OCI-LY7 (cell line): ENCODE data around the gene MS4A15. TPM values are rescaled to one million over a fixed set of nuclear protein-coding genes. Genes with fewer than 3 reads are reported as not detected.

Source experiments
- BruUV-seq: library from RNA; stranded (reverse); fragments of 400-500 nt; replicated peaks from 2 replicates; lab custom pipeline; 2021; lab: Mats Ljungman, UMichigan
- CTCF ChIA-PET: fragments of 300-600 bp; sonication (Branson Sonifier 250); formaldehyde crosslinking; loops from one replicate; lab custom pipeline; 2022; ENCODE audit warnings: antibody characterized with exemption; ENCODE audit not compliant: unreplicated experiment; lab: Charles Lee
- POLR2A ChIA-PET: fragments of 300-600 bp; sonication (Branson Sonifier 250); formaldehyde crosslinking; loops from one replicate; lab custom pipeline; 2022; ENCODE audit warnings: antibody characterized with exemption; lab: Charles Lee
- DNase-seq: peaks from one replicate; pipeline ENCODE4 v3.0.0-alpha.2; 2015; ENCODE audit warnings: low spot score
- H2AFZ ChIP-seq: fragments of 200-600 bp; sonication (generic), shearing (Covaris generic); 2 replicates; pipeline ENCODE4 v1.6.1; 2014; ENCODE audit warnings: mild to moderate bottlenecking, antibody characterized with exemption, low read length, moderate library complexity
- H3K27ac ChIP-seq: fragments of 200-600 bp; sonication (generic); 2 replicates; pipeline ENCODE4 v1.5.1; 2014; ENCODE audit warnings: mixed run types, low read depth, mild to moderate bottlenecking, moderate library complexity, low read length, inconsistent platforms; ENCODE audit not compliant: poor library complexity, severe bottlenecking
- H3K36me3 ChIP-seq: fragments of 200-600 bp; sonication (generic); 2 replicates; pipeline ENCODE4 v1.6.1; 2014; ENCODE audit warnings: mild to moderate bottlenecking, antibody characterized with exemption, low read length, moderate library complexity, mixed read lengths; ENCODE audit not compliant: insufficient read depth
- H3K4me1 ChIP-seq: fragments of 200-600 bp; sonication (generic); 2 replicates; pipeline ENCODE4 v1.5.1; 2014; ENCODE audit warnings: mild to moderate bottlenecking, low read length; ENCODE audit not compliant: insufficient read depth, poor library complexity, severe bottlenecking
- H3K4me2 ChIP-seq: fragments of 200-600 bp; sonication (generic); 2 replicates; pipeline ENCODE4 v1.6.1; 2014; ENCODE audit warnings: mild to moderate bottlenecking, low read length
- H3K4me3 ChIP-seq: fragments of 200-600 bp; sonication (generic); 2 replicates; pipeline ENCODE4 v1.5.1; 2014; ENCODE audit warnings: mild to moderate bottlenecking, low read depth, low read length; ENCODE audit not compliant: poor library complexity, severe bottlenecking
- H3K79me2 ChIP-seq: fragments of 200-600 bp; sonication (generic); 2 replicates; pipeline ENCODE4 v1.6.1; 2016; ENCODE audit warnings: low read depth, mild to moderate bottlenecking, low read length, moderate library complexity, mixed read lengths; ENCODE audit not compliant: insufficient read depth
- H3K9me2 ChIP-seq: fragments of 200-600 bp; sonication (generic); 2 replicates; pipeline ENCODE4 v1.6.1; 2016; ENCODE audit warnings: mild to moderate bottlenecking, low read length, mixed read lengths; ENCODE audit not compliant: insufficient read depth
- H3K9me3 ChIP-seq: fragments of 200-600 bp; sonication (generic); 2 replicates; pipeline ENCODE4 v1.6.1; 2014; ENCODE audit warnings: mild to moderate bottlenecking, mixed run types, low read length, mixed read lengths
- H4K20me1 ChIP-seq: fragments of 200-600 bp; sonication (generic); 2 replicates; pipeline ENCODE4 v1.6.1; 2014; ENCODE audit warnings: mild to moderate bottlenecking, antibody characterized with exemption, low read length, moderate library complexity, mixed read lengths; ENCODE audit not compliant: insufficient read depth
- CTCF ChIP-seq: fragments of 200-600 bp; sonication (generic); conservative IDR thresholded peaks from 2 replicates; pipeline ENCODE4 v1.5.1; 2014; ENCODE audit warnings: mild to moderate bottlenecking, antibody characterized with exemption, low read length, moderate library complexity, mixed read lengths
- EZH2phosphoT487 ChIP-seq: fragments of 200-600 bp; sonication (generic); IDR thresholded peaks from 2 replicates; pipeline ENCODE4 v1.6.1; 2018; ENCODE audit warnings: low read depth, borderline replicate concordance, mild to moderate bottlenecking, mixed run types, antibody characterized with exemption, low read length, moderate library complexity, mixed read lengths
- intact Hi-C: fragments of 100-400 bp; cut with micrococcal nuclease; formaldehyde crosslinking; loops from one replicate; pipeline ENCODE4 v1.10.0; 2022; ENCODE audit not compliant: unreplicated experiment
- total RNA-seq, 2 experiments: library from RNA; depleted of rRNA in 1 of 2; stranded (reverse); fragments of >200 nt in 1 of 2; shearing (Covaris generic) in 1 of 2; gene quantifications; 2 replicates each; pipeline ENCODE4 v1.2.3, GENCODE V29; 2014 to 2022

Gene MS4A15
- total RNA-seq, 2 experiments from 2014 or later: not detected

- no peak overlapping the region for H3K27ac ChIP-seq
- BruUV-seq: no TSS peak
- ChIA-PET POLR2A (interaction anchor here (0.7 kb wide), 1 partner anchor 1996 kb away, joined by 6 read pairs; no protein-coding TSS in a partner anchor), CTCF (no interaction called here)
- DNase-seq: no peak
- no peak overlapping the region for H2AFZ ChIP-seq
- TF ChIP-seq CTCF (no peak), EZH2phosphoT487 (no peak)
- H3K79me2 ChIP-seq: no peaks in the 10 kb centered on the region
- no peaks in the 10 kb centered on the region for H3K9me2 ChIP-seq
- no peaks in the 10 kb centered on the region for H4K20me1 ChIP-seq
- no peaks in the 10 kb centered on the region for H3K4me1 ChIP-seq
- H3K36me3 ChIP-seq: no peaks in the 10 kb centered on the region
- intact Hi-C loops: no loop called here
- no peaks in the 10 kb centered on the region for H3K9me3 ChIP-seq
- H3K4me2 ChIP-seq: no peak overlapping the region
- H3K4me3 ChIP-seq: no peak overlapping the region
Measured at GRCh38 chr11:60803273-60803936, 46.7 kb downstream of the MS4A15 start.

- ChIA-PET CTCF (no interaction called here), POLR2A (interaction anchor here (0.6 kb wide), 1 partner anchor 1359 kb away, joined by 3 read pairs; no protein-coding TSS in a partner anchor)
- H3K4me1 ChIP-seq: no peaks in the 10 kb centered on the region
- TF ChIP-seq CTCF (no peak), EZH2phosphoT487 (no peak)
- no peaks in the 10 kb centered on the region for H3K36me3 ChIP-seq
- intact Hi-C loops: no loop called here
- H3K27ac ChIP-seq: no peak overlapping the region
- no TSS peak for BruUV-seq
- no peak overlapping the region for H2AFZ ChIP-seq
- no peaks in the 10 kb centered on the region for H3K9me2 ChIP-seq
- no peak overlapping the region for H3K4me2 ChIP-seq
- no peaks in the 10 kb centered on the region for H3K79me2 ChIP-seq
- H3K9me3 ChIP-seq: peaks cover 7% of the 10 kb centered on the region; the same call in 1 of the 2 replicates
- no peaks in the 10 kb centered on the region for H4K20me1 ChIP-seq
- DNase-seq: no peak
- no peak overlapping the region for H3K4me3 ChIP-seq
Measured at GRCh38 chr11:60809249-60809648, 52.6 kb downstream of the MS4A15 start.

DNA sequence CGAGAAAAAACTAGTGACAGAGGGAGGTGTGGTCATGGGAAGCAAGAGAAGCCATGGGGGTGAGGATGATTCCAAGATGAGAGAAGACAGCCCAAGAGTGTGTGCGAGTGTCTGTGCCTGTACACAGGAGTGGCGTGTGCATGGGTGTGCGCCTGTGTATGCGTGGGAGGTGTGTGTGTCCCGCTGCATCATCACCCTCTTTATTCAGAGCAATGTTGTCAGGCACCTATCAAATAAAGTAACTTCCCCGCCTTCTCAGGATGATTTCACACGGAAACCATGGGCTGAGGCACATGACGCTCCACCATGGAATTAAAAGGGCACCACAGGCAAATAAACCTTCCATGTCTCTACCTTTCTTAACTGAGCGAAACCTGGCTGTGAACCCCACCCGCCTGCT is 53.0 kb downstream of the MS4A15 start:
- no TSS peak for BruUV-seq
- no peaks in the 10 kb centered on the region for H3K4me1 ChIP-seq
- no peaks in the 10 kb centered on the region for H3K79me2 ChIP-seq
- H3K9me2 ChIP-seq: no peaks in the 10 kb centered on the region
- no peak overlapping the region for H3K4me2 ChIP-seq
- H2AFZ ChIP-seq: no peak overlapping the region
- peaks cover 7% of the 10 kb centered on the region; the same call in 1 of the 2 replicates for H3K9me3 ChIP-seq
- intact Hi-C loops: no loop called here
- no peak overlapping the region for H3K27ac ChIP-seq
- ChIA-PET POLR2A (interaction anchor here (0.6 kb wide), 1 partner anchor 1709 kb away, joined by 8 read pairs; no protein-coding TSS in a partner anchor), CTCF (no interaction called here)
- no peaks in the 10 kb centered on the region for H4K20me1 ChIP-seq
- no peak overlapping the region for H3K4me3 ChIP-seq
- no peak for DNase-seq
- no peaks in the 10 kb centered on the region for H3K36me3 ChIP-seq
- TF ChIP-seq CTCF (no peak), EZH2phosphoT487 (no peak)
